Lower lobe of right lung (tissue), 2 donors: ENCODE measurements around the gene SPG11. TPM values are rescaled to one million over a fixed set of nuclear protein-coding genes. Genes with fewer than 3 reads are reported as not detected.
A peak's percentile ranks its signal among the peaks of the same experiment; 100 is the strongest.

Experiments
- ATAC-seq, 2 donors: fragments of 200-7000 bp; cut with Tn5 transposase; one replicate each; pipeline ENCODE4 v1.9.1; 2020 to 2022; ENCODE audit warnings: mild to moderate bottlenecking in 2 of 2, moderate library complexity in 2 of 2
- DNase-seq: peaks from one replicate; pipeline ENCODE4 v3.0.0-alpha.2; 2020
- H3K27ac ChIP-seq: fragments of 200-600 bp; one replicate; pipeline ENCODE4 v1.8.0; 2022
- H3K27me3 ChIP-seq: fragments of 200-600 bp; one replicate; pipeline ENCODE4 v1.8.0; 2022; ENCODE audit warnings: low read depth
- H3K36me3 ChIP-seq: fragments of 200-600 bp; one replicate; pipeline ENCODE4 v1.8.0; 2022; ENCODE audit warnings: mild to moderate bottlenecking
- H3K4me1 ChIP-seq: fragments of 200-600 bp; one replicate; pipeline ENCODE4 v1.8.0; 2022
- H3K4me3 ChIP-seq: fragments of 200-600 bp; one replicate; pipeline ENCODE4 v1.8.0; 2022; ENCODE audit warnings: mild to moderate bottlenecking
- H3K9me3 ChIP-seq: fragments of 200-600 bp; one replicate; pipeline ENCODE4 v1.8.0; 2022
- CTCF ChIP-seq: fragments of 200-600 bp; IDR thresholded peaks from one replicate; pipeline ENCODE4 v1.8.0; 2022; ENCODE audit warnings: antibody characterized with exemption, mild to moderate bottlenecking
- intact Hi-C: fragments of 100-400 bp; cut with DNase I; formaldehyde crosslinking; loops from one replicate; pipeline ENCODE4 v1.11.0; 2022
- long read RNA-seq: library from polyadenylated mRNA; unstranded; transcript quantifications from one replicate; pipeline ENCODE4 v2.0.0, GENCODE V29; 2021
- total RNA-seq: library from RNA; stranded (reverse); fragmentation: NEBNext Ultra II Directional; extraction: Animal tissue kit (Norgen Biotek cat#: 25700); gene quantifications from one replicate; pipeline ENCODE4 v1.2.1, GENCODE V29; 2021
- donor health status: DM: no; HTN: yes; CAD: no; lungs with severe emphysema.

The SPG11 gene, protein sequence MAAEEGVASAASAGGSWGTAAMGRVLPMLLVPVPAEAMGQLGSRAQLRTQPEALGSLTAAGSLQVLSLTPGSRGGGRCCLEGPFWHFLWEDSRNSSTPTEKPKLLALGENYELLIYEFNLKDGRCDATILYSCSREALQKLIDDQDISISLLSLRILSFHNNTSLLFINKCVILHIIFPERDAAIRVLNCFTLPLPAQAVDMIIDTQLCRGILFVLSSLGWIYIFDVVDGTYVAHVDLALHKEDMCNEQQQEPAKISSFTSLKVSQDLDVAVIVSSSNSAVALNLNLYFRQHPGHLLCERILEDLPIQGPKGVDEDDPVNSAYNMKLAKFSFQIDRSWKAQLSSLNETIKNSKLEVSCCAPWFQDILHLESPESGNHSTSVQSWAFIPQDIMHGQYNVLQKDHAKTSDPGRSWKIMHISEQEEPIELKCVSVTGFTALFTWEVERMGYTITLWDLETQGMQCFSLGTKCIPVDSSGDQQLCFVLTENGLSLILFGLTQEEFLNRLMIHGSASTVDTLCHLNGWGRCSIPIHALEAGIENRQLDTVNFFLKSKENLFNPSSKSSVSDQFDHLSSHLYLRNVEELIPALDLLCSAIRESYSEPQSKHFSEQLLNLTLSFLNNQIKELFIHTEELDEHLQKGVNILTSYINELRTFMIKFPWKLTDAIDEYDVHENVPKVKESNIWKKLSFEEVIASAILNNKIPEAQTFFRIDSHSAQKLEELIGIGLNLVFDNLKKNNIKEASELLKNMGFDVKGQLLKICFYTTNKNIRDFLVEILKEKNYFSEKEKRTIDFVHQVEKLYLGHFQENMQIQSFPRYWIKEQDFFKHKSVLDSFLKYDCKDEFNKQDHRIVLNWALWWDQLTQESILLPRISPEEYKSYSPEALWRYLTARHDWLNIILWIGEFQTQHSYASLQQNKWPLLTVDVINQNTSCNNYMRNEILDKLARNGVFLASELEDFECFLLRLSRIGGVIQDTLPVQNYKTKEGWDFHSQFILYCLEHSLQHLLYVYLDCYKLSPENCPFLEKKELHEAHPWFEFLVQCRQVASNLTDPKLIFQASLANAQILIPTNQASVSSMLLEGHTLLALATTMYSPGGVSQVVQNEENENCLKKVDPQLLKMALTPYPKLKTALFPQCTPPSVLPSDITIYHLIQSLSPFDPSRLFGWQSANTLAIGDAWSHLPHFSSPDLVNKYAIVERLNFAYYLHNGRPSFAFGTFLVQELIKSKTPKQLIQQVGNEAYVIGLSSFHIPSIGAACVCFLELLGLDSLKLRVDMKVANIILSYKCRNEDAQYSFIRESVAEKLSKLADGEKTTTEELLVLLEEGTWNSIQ (N-terminal part only)
- total RNA-seq: 99.7 TPM
- long read RNA-seq, partial matches to known transcripts: 15 of 30 reads
- long read RNA-seq, other reads (novel, unspliced or antisense): 11 of 30 reads

- intact Hi-C loops: loop anchor here (10.0 kb wide), 1 partner anchor 71 kb away; the partner anchor contains the start of gene TRIM69
- no peaks in the 10 kb centered on the region for H3K9me3 ChIP-seq
- peak within 1 kb of the TSS; percentile 82 for H3K4me3 ChIP-seq
- no peaks in the 10 kb centered on the region for H3K27me3 ChIP-seq
- peak; percentile 99 for DNase-seq
- peaks cover 37% of the 10 kb centered on the region for H3K4me1 ChIP-seq
- H3K36me3 ChIP-seq: peaks cover 13% of the 10 kb centered on the region
- peak within 1 kb of the TSS; percentile 98 for H3K27ac ChIP-seq
- TF ChIP-seq CTCF: peak; percentile 97
- peak; percentile 98 to 99 for ATAC-seq
Measured at GRCh38 chr15:44663410-44664308, at the start of gene SPG11. Gene SPG11 (minus strand): TSS chr15:44663662. CDS start chr15:44663647, 15 bp downstream.

DNA sequence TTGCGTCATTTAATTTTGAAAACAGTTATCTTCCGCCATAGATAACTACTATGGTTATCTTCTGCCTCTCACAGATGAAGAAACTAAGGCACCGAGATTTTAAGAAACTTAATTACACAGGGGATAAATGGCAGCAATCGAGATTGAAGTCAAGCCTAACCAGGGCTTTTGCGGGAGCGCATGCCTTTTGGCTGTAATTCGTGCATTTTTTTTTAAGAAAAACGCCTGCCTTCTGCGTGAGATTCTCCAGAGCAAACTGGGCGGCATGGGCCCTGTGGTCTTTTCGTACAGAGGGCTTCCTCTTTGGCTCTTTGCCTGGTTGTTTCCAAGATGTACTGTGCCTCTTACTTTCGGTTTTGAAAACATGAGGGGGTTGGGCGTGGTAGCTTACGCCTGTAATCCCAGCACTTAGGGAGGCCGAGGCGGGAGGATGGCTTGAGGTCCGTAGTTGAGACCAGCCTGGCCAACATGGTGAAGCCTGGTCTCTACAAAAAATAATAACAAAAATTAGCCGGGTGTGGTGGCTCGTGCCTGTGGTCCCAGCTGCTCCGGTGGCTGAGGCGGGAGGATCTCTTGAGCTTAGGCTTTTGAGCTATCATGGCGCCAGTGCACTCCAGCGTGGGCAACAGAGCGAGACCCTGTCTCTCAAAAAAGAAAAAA is 49.0 kb upstream of the SPG11 start:
- ATAC-seq (peak; percentile 80), DNase-seq (peak; percentile 75)
- intact Hi-C loops: no loop called here
- no peaks in the 10 kb centered on the region for H3K27me3 ChIP-seq
- H3K27ac ChIP-seq: peak overlapping the region; percentile 99
- peaks cover 61% of the 10 kb centered on the region for H3K4me1 ChIP-seq
- H3K4me3 ChIP-seq: peak overlapping the region; percentile 80
- peaks cover 32% of the 10 kb centered on the region for H3K36me3 ChIP-seq
- no peak for TF ChIP-seq CTCF
- no peaks in the 10 kb centered on the region for H3K9me3 ChIP-seq

GRCh38 chr15:44711743-44712345 is 48.4 kb upstream of the SPG11 start:
- intact Hi-C loops: no loop called here
- peak; percentile 72 for ATAC-seq
- no peaks in the 10 kb centered on the region for H3K9me3 ChIP-seq
- DNase-seq: peak; percentile 72
- no peaks in the 10 kb centered on the region for H3K27me3 ChIP-seq
- no peak for TF ChIP-seq CTCF
- H3K36me3 ChIP-seq: peaks cover 26% of the 10 kb centered on the region
- H3K27ac ChIP-seq: peak overlapping the region; percentile 99
- peak overlapping the region; percentile 80 for H3K4me3 ChIP-seq
- H3K4me1 ChIP-seq: peaks cover 61% of the 10 kb centered on the region

DNA sequence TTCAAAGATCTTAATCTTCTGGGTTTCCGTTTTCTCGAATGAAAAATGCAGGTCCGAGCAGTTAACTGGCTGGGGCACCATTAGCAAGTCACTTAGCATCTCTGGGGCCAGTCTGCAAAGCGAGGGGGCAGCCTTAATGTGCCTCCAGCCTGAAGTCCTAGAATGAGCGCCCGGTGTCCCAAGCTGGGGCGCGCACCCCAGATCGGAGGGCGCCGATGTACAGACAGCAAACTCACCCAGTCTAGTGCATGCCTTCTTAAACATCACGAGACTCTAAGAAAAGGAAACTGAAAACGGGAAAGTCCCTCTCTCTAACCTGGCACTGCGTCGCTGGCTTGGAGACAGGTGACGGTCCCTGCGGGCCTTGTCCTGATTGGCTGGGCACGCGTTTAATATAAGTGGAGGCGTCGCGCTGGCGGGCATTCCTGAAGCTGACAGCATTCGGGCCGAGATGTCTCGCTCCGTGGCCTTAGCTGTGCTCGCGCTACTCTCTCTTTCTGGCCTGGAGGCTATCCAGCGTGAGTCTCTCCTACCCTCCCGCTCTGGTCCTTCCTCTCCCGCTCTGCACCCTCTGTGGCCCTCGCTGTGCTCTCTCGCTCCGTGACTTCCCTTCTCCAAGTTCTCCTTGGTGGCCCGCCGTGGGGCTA is 47.8 kb upstream of the SPG11 start, which contains the start of the genes B2M and PATL2:
Gene B2M, plus strand, starts transcription at position 422 of the 647 bp plus-strand sequence. Its CDS starts 30 bp downstream, at position 452.
Gene PATL2, minus strand, starts transcription at position 228 of the 647 bp plus-strand sequence. CDS start 34,833 bp downstream, outside the sequence.
- intact Hi-C loops: no loop called here

More for the DNA sequence above, 47.8 kb upstream of the SPG11 start, which contains the start of the genes B2M and PATL2:
- Histone ChIP-seq H3K36me3 (peaks cover 19% of the 10 kb centered on the region), H3K4me3 (peak within 1 kb of the TSS; percentile 80), H3K4me1 (peaks cover 59% of the 10 kb centered on the region), H3K27ac (peak within 1 kb of the TSS; percentile 99), H3K27me3 (no peaks in the 10 kb centered on the region), H3K9me3 (no peaks in the 10 kb centered on the region)
- ATAC-seq (peak; percentile 94 to 95), DNase-seq (peak; percentile 95)
- no peak for TF ChIP-seq CTCF
